Fibroblast of lung (primary cell): ENCODE measurements around the gene PDRG1.

Experiments
- EZH2 ChIP-seq: IDR thresholded peaks from 2 replicates; pipeline ENCODE4 v1.5.1; 2012; ENCODE audit warnings: low read length, control low read depth, mild to moderate bottlenecking; ENCODE audit errors: missing control alignments
- TF ChIP-seq, protein P1 (sequence below), 2 donors: IDR thresholded peaks in 1 of 2; conservative IDR thresholded peaks in 1 of 2; 1 replicate in 1 of 2; 2 replicates in 1 of 2; pipeline ENCODE4 v1.5.1; 2011 to 2012; ENCODE audit warnings: low read length in 2 of 2, control low read depth in 1 of 2, inconsistent platforms in 1 of 2, low read depth in 1 of 2, mild to moderate bottlenecking in 1 of 2

- TF ChIP-seq, protein P1, sequence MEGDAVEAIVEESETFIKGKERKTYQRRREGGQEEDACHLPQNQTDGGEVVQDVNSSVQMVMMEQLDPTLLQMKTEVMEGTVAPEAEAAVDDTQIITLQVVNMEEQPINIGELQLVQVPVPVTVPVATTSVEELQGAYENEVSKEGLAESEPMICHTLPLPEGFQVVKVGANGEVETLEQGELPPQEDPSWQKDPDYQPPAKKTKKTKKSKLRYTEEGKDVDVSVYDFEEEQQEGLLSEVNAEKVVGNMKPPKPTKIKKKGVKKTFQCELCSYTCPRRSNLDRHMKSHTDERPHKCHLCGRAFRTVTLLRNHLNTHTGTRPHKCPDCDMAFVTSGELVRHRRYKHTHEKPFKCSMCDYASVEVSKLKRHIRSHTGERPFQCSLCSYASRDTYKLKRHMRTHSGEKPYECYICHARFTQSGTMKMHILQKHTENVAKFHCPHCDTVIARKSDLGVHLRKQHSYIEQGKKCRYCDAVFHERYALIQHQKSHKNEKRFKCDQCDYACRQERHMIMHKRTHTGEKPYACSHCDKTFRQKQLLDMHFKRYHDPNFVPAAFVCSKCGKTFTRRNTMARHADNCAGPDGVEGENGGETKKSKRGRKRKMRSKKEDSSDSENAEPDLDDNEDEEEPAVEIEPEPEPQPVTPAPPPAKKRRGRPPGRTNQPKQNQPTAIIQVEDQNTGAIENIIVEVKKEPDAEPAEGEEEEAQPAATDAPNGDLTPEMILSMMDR (conservative IDR thresholded peaks at IDR 0.05 in 1 of 2, IDR thresholded peaks at IDR 0.05 in 1 of 2; ENCODE audit: low read depth in 1 of 2, low read length in 2 of 2): no peak
- no peak for TF ChIP-seq EZH2
Observed at GRCh38 chr20:31915491-31916280, 36.2 kb downstream of the PDRG1 start.
